Astrocyte (in vitro differentiated cells and primary cell): ENCODE data around the gene SNAPIN. TPM values are rescaled to one million over a fixed set of nuclear protein-coding genes. Genes with fewer than 3 reads are reported as not detected.
A peak's percentile ranks its signal among the peaks of the same experiment; 100 is the strongest.

Experiments used
- DNase-seq: peaks from one replicate; pipeline ENCODE4 v3.0.0-alpha.2; 2010; ENCODE audit warnings: low read depth
- FAIRE-seq: peaks from 2 replicates; lab custom pipeline; 2011; peaks lifted over from hg19 to GRCh38; lab: Jason Lieb, UNC
- H2AFZ ChIP-seq: 2 replicates; pipeline ENCODE4 v1.6.0; 2012; ENCODE audit warnings: low read depth, low read length, inconsistent platforms
- H3K27ac ChIP-seq: 2 replicates; pipeline ENCODE4 v1.5.1; 2011; ENCODE audit warnings: low read depth, low read length, inconsistent platforms
- H3K27me3 ChIP-seq: 2 replicates; pipeline ENCODE4 v1.6.0; 2011; ENCODE audit warnings: low read length, inconsistent platforms; ENCODE audit not compliant: insufficient read depth
- H3K36me3 ChIP-seq: 2 replicates; pipeline ENCODE4 v1.5.1; 2011; ENCODE audit warnings: low read length, inconsistent platforms; ENCODE audit not compliant: insufficient read depth
- H3K4me1 ChIP-seq: 2 replicates; pipeline ENCODE4 v1.5.1; 2011; ENCODE audit warnings: low read length, inconsistent platforms; ENCODE audit not compliant: insufficient read depth
- H3K4me2 ChIP-seq: 2 replicates; pipeline ENCODE4 v1.6.0; 2012; ENCODE audit warnings: low read length, inconsistent platforms
- H3K4me3 ChIP-seq: 2 replicates; pipeline ENCODE4 v1.5.1; 2011; ENCODE audit warnings: low read depth, mild to moderate bottlenecking, low read length, inconsistent platforms; ENCODE audit not compliant: insufficient read depth
- H3K79me2 ChIP-seq: 2 replicates; pipeline ENCODE4 v1.6.0; 2012; ENCODE audit warnings: mild to moderate bottlenecking, low read length, inconsistent platforms; ENCODE audit not compliant: insufficient read depth
- H3K9ac ChIP-seq: 2 replicates; pipeline ENCODE4 v1.6.0; 2012; ENCODE audit warnings: mild to moderate bottlenecking, low read length, inconsistent platforms
- H3K9me3 ChIP-seq: 2 replicates; pipeline ENCODE4 v1.5.1; 2012; ENCODE audit warnings: low read depth, mild to moderate bottlenecking, low read length, inconsistent platforms; ENCODE audit not compliant: insufficient read depth
- H4K20me1 ChIP-seq: 2 replicates; pipeline ENCODE4 v1.6.0; 2012; ENCODE audit warnings: low read length, inconsistent platforms; ENCODE audit not compliant: insufficient read depth
- H3K27ac Mint-ChIP-seq: one replicate; pipeline ENCODE4 v1.8.0; 2021; ENCODE audit warnings: mild to moderate bottlenecking, mixed read lengths; ENCODE audit not compliant: unreplicated experiment
- H3K27me3 Mint-ChIP-seq: one replicate; pipeline ENCODE4 v1.8.0; 2021; ENCODE audit warnings: low read depth, mixed read lengths; ENCODE audit not compliant: unreplicated experiment
- H3K36me3 Mint-ChIP-seq: one replicate; pipeline ENCODE4 v1.8.0; 2021; ENCODE audit warnings: low read depth, mixed read lengths; ENCODE audit not compliant: unreplicated experiment
- H3K4me1 Mint-ChIP-seq: one replicate; pipeline ENCODE4 v1.8.0; 2021; ENCODE audit warnings: low read depth, mixed read lengths; ENCODE audit not compliant: unreplicated experiment
- H3K4me3 Mint-ChIP-seq: one replicate; pipeline ENCODE4 v1.8.0; 2021; ENCODE audit warnings: mild to moderate bottlenecking, moderate library complexity, mixed read lengths; ENCODE audit not compliant: unreplicated experiment
- H3K9me3 Mint-ChIP-seq: one replicate; pipeline ENCODE4 v1.8.0; 2021; ENCODE audit warnings: mild to moderate bottlenecking, mixed read lengths; ENCODE audit not compliant: unreplicated experiment
- CTCF ChIP-seq: IDR thresholded peaks from 2 replicates; pipeline ENCODE4 v1.5.1; 2011; ENCODE audit warnings: low read depth, mild to moderate bottlenecking, inconsistent platforms, low read length, moderate library complexity; ENCODE audit not compliant: insufficient read depth
- EZH2 ChIP-seq: IDR thresholded peaks from 2 replicates; pipeline ENCODE4 v1.6.1; 2012; ENCODE audit warnings: mild to moderate bottlenecking, low read length, inconsistent platforms; ENCODE audit not compliant: insufficient read depth
- total RNA-seq: library from RNA; stranded (reverse); gene quantifications from 2 replicates; pipeline ENCODE4 v1.2.1, GENCODE V29; 2021

The SNAPIN gene
- total RNA-seq, 1 donor from 2014 or later = 31.3 TPM

- Histone ChIP-seq H2AFZ (no peak overlapping the region), H3K4me1 (peaks cover 3% of the 10 kb centered on the region), H3K27ac (no peak overlapping the region), H3K4me3 (no peak overlapping the region), H3K9ac (no peak overlapping the region), H3K9me3 (no peaks in the 10 kb centered on the region), H4K20me1 (no peaks in the 10 kb centered on the region), H3K27me3 (no peaks in the 10 kb centered on the region), H3K4me2 (no peak overlapping the region), H3K36me3 (peaks cover 19% of the 10 kb centered on the region), H3K79me2 (peaks cover 8% of the 10 kb centered on the region)
- no peaks in the 10 kb centered on the region for H3K4me1 Mint-ChIP-seq
- H3K27ac Mint-ChIP-seq = peak overlapping the region; percentile 47
- no peak for DNase-seq
- H3K36me3 Mint-ChIP-seq = peaks cover 17% of the 10 kb centered on the region
- H3K9me3 Mint-ChIP-seq = peaks cover 2% of the 10 kb centered on the region
- H3K4me3 Mint-ChIP-seq = no peak overlapping the region
- no peaks in the 10 kb centered on the region for H3K27me3 Mint-ChIP-seq
- TF ChIP-seq EZH2 = no peak
- peak; percentile 39 for TF ChIP-seq CTCF
- no peak for FAIRE-seq
These were observed 40.8 kb upstream of the SNAPIN start for GRCh38 chr1:153617663-153618062.

- no peak overlapping the region for H3K4me3 Mint-ChIP-seq
- peaks cover 21% of the 10 kb centered on the region for H3K36me3 Mint-ChIP-seq
- Histone ChIP-seq H4K20me1 (peaks cover 5% of the 10 kb centered on the region), H3K9ac (no peak overlapping the region), H3K27ac (no peak overlapping the region), H3K27me3 (no peaks in the 10 kb centered on the region), H3K9me3 (no peaks in the 10 kb centered on the region), H3K4me1 (no peaks in the 10 kb centered on the region), H3K36me3 (peaks cover 31% of the 10 kb centered on the region), H3K4me3 (no peak overlapping the region), H3K79me2 (peaks cover 8% of the 10 kb centered on the region), H3K4me2 (no peak overlapping the region), H2AFZ (no peak overlapping the region)
- peaks cover 4% of the 10 kb centered on the region for H3K9me3 Mint-ChIP-seq
- FAIRE-seq (no peak), DNase-seq (no peak)
- H3K4me1 Mint-ChIP-seq = peaks cover 5% of the 10 kb centered on the region
- no peak for TF ChIP-seq EZH2
- no peak for TF ChIP-seq CTCF
- no peaks in the 10 kb centered on the region for H3K27me3 Mint-ChIP-seq
- H3K27ac Mint-ChIP-seq = no peak overlapping the region
These were observed 39.3 kb upstream of the SNAPIN start for GRCh38 chr1:153619171-153619570.

- Mint-ChIP-seq H3K27ac (no peak overlapping the region), H3K27me3 (no peaks in the 10 kb centered on the region), H3K9me3 (peaks cover 4% of the 10 kb centered on the region), H3K36me3 (peaks cover 23% of the 10 kb centered on the region), H3K4me3 (peak overlapping the region; percentile 50), H3K4me1 (peaks cover 30% of the 10 kb centered on the region)
- Histone ChIP-seq H2AFZ (no peak overlapping the region), H3K4me1 (peaks cover 27% of the 10 kb centered on the region), H3K4me2 (no peak overlapping the region), H3K79me2 (peaks cover 35% of the 10 kb centered on the region), H3K9ac (no peak overlapping the region), H3K36me3 (peaks cover 41% of the 10 kb centered on the region), H3K27me3 (no peaks in the 10 kb centered on the region), H3K9me3 (no peaks in the 10 kb centered on the region), H3K4me3 (no peak overlapping the region), H4K20me1 (peaks cover 13% of the 10 kb centered on the region), H3K27ac (no peak overlapping the region)
- FAIRE-seq (no peak), DNase-seq (no peak)
- no peak for TF ChIP-seq CTCF
- TF ChIP-seq EZH2 = no peak
These were observed 35.4 kb upstream of the SNAPIN start for GRCh38 chr1:153623101-153623500.
